IMR-90 (cell line): ENCODE data around the gene KDM4B. TPM values are rescaled to one million over a fixed set of nuclear protein-coding genes. Genes with fewer than 3 reads are reported as not detected.

ENCODE experiments used
- ATAC-seq: fragments of 200-7000 bp; cut with Tn5 transposase; 2 replicates; pipeline ENCODE4 v1.9.1; 2020; ENCODE audit warnings: low read depth, mild to moderate bottlenecking, moderate library complexity
- BruUV-seq: library from RNA; stranded (reverse); fragments of 400-500 nt; replicated peaks from 2 replicates; lab custom pipeline; 2021; lab: Mats Ljungman, UMichigan
- CTCF ChIA-PET: fragments of 300-600 bp; formaldehyde crosslinking; extraction: SDS; loops from one replicate; lab custom pipeline; 2021; ENCODE audit warnings: antibody characterized with exemption; lab: Yijun Ruan, JAX
- POLR2A ChIA-PET: fragments of 300-600 bp; sonication (Branson Sonifier 250); formaldehyde crosslinking; loops from one replicate; lab custom pipeline; 2022; ENCODE audit warnings: antibody characterized with exemption; ENCODE audit not compliant: unreplicated experiment; lab: Charles Lee
- DNase-seq: peaks from one replicate; pipeline ENCODE4 v3.0.0; 2013
- H2AFZ ChIP-seq: replicated peaks from 2 replicates; pipeline ENCODE3; 2013; ENCODE audit warnings: low read length, mild to moderate bottlenecking; ENCODE audit not compliant: poor library complexity
- H2AK5ac ChIP-seq: 2 replicates; pipeline ENCODE4 v1.6.1; 2013; ENCODE audit warnings: low read depth, low read length, inconsistent platforms
- H2AK9ac ChIP-seq: replicated peaks from 2 replicates; pipeline ENCODE3; 2013; ENCODE audit warnings: mild to moderate bottlenecking, low read depth, low read length, moderate library complexity; ENCODE audit not compliant: poor library complexity
- H2BK120ac ChIP-seq: 2 replicates; pipeline ENCODE4 v1.6.1; 2013; ENCODE audit warnings: low read depth, low read length, inconsistent platforms
- H2BK15ac ChIP-seq: 3 replicates; pipeline ENCODE4 v1.6.1; 2013; ENCODE audit warnings: low read depth, low read length, inconsistent platforms
- H2BK20ac ChIP-seq: 2 replicates; pipeline ENCODE4 v1.6.1; 2013; ENCODE audit warnings: low read depth, mild to moderate bottlenecking, inconsistent platforms, low read length, moderate library complexity
- H2BK5ac ChIP-seq: 2 replicates; pipeline ENCODE4 v1.6.1; 2013; ENCODE audit warnings: mild to moderate bottlenecking, low read depth, low read length, inconsistent platforms; ENCODE audit not compliant: poor library complexity, severe bottlenecking
- H3K14ac ChIP-seq: replicated peaks from 2 replicates; pipeline ENCODE4 v1.6.1; 2013; ENCODE audit warnings: low read depth, low read length, inconsistent platforms
- H3K18ac ChIP-seq: 2 replicates; pipeline ENCODE4 v1.6.1; 2013; ENCODE audit warnings: low read depth, low read length, control low read depth
- H3K23ac ChIP-seq: 2 replicates; pipeline ENCODE4 v1.6.1; 2013; ENCODE audit warnings: low read depth, low read length, inconsistent platforms
- H3K27ac ChIP-seq: 2 replicates; pipeline ENCODE4 v1.5.1; 2013; ENCODE audit warnings: mild to moderate bottlenecking, control low read depth, low read length; ENCODE audit not compliant: insufficient read depth
- H3K27me3 ChIP-seq: 2 replicates; pipeline ENCODE4 v1.6.1; 2013; ENCODE audit warnings: low read length; ENCODE audit not compliant: control insufficient read depth, insufficient read depth
- H3K36me3 ChIP-seq: 2 replicates; pipeline ENCODE4 v1.6.1; 2013; ENCODE audit warnings: low read length, mixed read lengths; ENCODE audit not compliant: control insufficient read depth, insufficient read depth
- H3K4ac ChIP-seq: 2 replicates; pipeline ENCODE4 v1.6.1; 2013; ENCODE audit warnings: low read depth, low read length, inconsistent platforms
- H3K4me1 ChIP-seq: 2 replicates; pipeline ENCODE4 v1.6.1; 2013; ENCODE audit warnings: low read length, mixed read lengths; ENCODE audit not compliant: control insufficient read depth, insufficient read depth
- H3K4me2 ChIP-seq: 2 replicates; pipeline ENCODE4 v1.6.1; 2013; ENCODE audit warnings: low read depth, mild to moderate bottlenecking, control low read depth, low read length, moderate library complexity
- H3K4me3 ChIP-seq: 2 replicates; pipeline ENCODE4 v1.5.1; 2013; ENCODE audit warnings: low read depth, mild to moderate bottlenecking, control low read depth, low read length, moderate library complexity; ENCODE audit not compliant: insufficient read depth
- H3K56ac ChIP-seq: 2 replicates; pipeline ENCODE4 v1.6.1; 2013; ENCODE audit warnings: low read length, inconsistent platforms; ENCODE audit not compliant: insufficient read depth; ENCODE audit errors: extremely low read depth
- H3K79me1 ChIP-seq, 2 experiments: 2 replicates each; pipeline ENCODE4 v1.6.1; 2013; ENCODE audit warnings: low read length in 2 of 2, inconsistent platforms in 1 of 2, low read depth in 1 of 2
- H3K9ac ChIP-seq: 2 replicates; pipeline ENCODE4 v1.6.1; 2013; ENCODE audit warnings: low read depth, low read length, control low read depth
- H3K9me1 ChIP-seq: 2 replicates; pipeline ENCODE4 v1.6.1; 2013; ENCODE audit warnings: low read length, inconsistent platforms; ENCODE audit not compliant: insufficient read depth
- H3K9me3 ChIP-seq: 2 replicates; pipeline ENCODE4 v1.6.1; 2013; ENCODE audit warnings: low read length; ENCODE audit not compliant: control insufficient read depth, insufficient read depth
- H4K20me1 ChIP-seq: 2 replicates; pipeline ENCODE4 v1.6.1; 2013; ENCODE audit warnings: low read length, inconsistent platforms; ENCODE audit not compliant: insufficient read depth
- H4K5ac ChIP-seq: 2 replicates; pipeline ENCODE4 v1.6.1; 2013; ENCODE audit warnings: mild to moderate bottlenecking, low read depth, low read length, control low read depth
- H4K8ac ChIP-seq, 2 experiments: 2 replicates each; pipeline ENCODE4 v1.6.1; 2013; ENCODE audit warnings: low read depth in 2 of 2, low read length in 2 of 2, control low read depth in 1 of 2, inconsistent platforms in 1 of 2
- H4K91ac ChIP-seq: 2 replicates; pipeline ENCODE4 v1.6.1; 2013; ENCODE audit warnings: low read depth, low read length, inconsistent platforms; ENCODE audit not compliant: insufficient read depth
- BHLHE40 ChIP-seq: fragments of 150-350 bp; IDR thresholded peaks from 2 replicates; pipeline ENCODE4 v1.6.1; 2016; ENCODE audit warnings: mild to moderate bottlenecking, low read depth, low read length
- FOS ChIP-seq: fragments of 150-350 bp; IDR thresholded peaks from 2 replicates; pipeline ENCODE4 v1.6.1; 2016; ENCODE audit warnings: low read depth, low read length
- MAFK ChIP-seq: IDR thresholded peaks from 2 replicates; pipeline ENCODE4 v1.6.1; 2012; ENCODE audit warnings: low read depth, low read length, improper control_type of control experiment
- MAZ ChIP-seq: IDR thresholded peaks from 2 replicates; pipeline ENCODE4 v1.6.1; 2012; ENCODE audit warnings: low read depth, mild to moderate bottlenecking, low read length, improper control_type of control experiment, moderate library complexity, borderline replicate concordance
- MXI1 ChIP-seq: IDR thresholded peaks from 2 replicates; pipeline ENCODE4 v1.6.1; 2012; ENCODE audit warnings: low read depth, mild to moderate bottlenecking, low read length, moderate library complexity, borderline replicate concordance
- NFE2L2 ChIP-seq: fragments of 150-350 bp; IDR thresholded peaks from 2 replicates; pipeline ENCODE4 v1.6.1; 2016; ENCODE audit warnings: low read depth, mild to moderate bottlenecking, low read length
- POLR2A ChIP-seq: IDR thresholded peaks from 2 replicates; pipeline ENCODE4 v1.6.1; 2012; ENCODE audit warnings: mild to moderate bottlenecking, low read depth, low read length
- RAD21 ChIP-seq: IDR thresholded peaks from 2 replicates; pipeline ENCODE4 v1.6.1; 2012; ENCODE audit warnings: low read length, improper control_type of control experiment
- RFX5 ChIP-seq: IDR thresholded peaks from 2 replicates; pipeline ENCODE4 v1.8.0; 2012; ENCODE audit warnings: low read depth, mild to moderate bottlenecking, low read length, moderate library complexity
- SMC3 ChIP-seq: fragments of 150-350 bp; IDR thresholded peaks from 2 replicates; pipeline ENCODE4 v1.6.1; 2016; ENCODE audit warnings: low read depth, mild to moderate bottlenecking, antibody characterized with exemption, low read length, moderate library complexity
- WGBS, 2 experiments: methylation state at CpG; one replicate each; pipeline versions ENCODE4 v1.1.5 to v1.1.7; 2013; ENCODE audit warnings: missing lambda C conversion rate in 2 of 2; ENCODE audit not compliant: insufficient read length in 1 of 2; ENCODE audit errors: extremely low coverage in 2 of 2; 5-methylcytosine and 5-hydroxymethylcytosine counted together
- dilution Hi-C: fragments of 300-500 bp; cut with HindIII; formaldehyde crosslinking; loops from one replicate; pipeline ENCODE4 v1.14.3; 2018; ENCODE audit warnings: low sequenced_read_pairs; ENCODE audit not compliant: unreplicated experiment
- in situ Hi-C: fragments of 300-500 bp; cut with MboI; formaldehyde crosslinking; loops from 3 replicates; pipeline ENCODE4 v1.14.3; 2019; ENCODE audit warnings: low sequenced_read_pairs, inconsistent platforms, mixed read lengths
- intact Hi-C: fragments of 100-400 bp; cut with micrococcal nuclease; formaldehyde crosslinking; loops from 2 replicates; pipeline ENCODE4 v1.10.0; 2022
- polyA plus RNA-seq, 3 experiments: library from polyadenylated mRNA; depleted of rRNA; stranded (reverse); fragments of >200 nt; gene quantifications; 2 replicates each; pipeline ENCODE4 v1.2.3, GENCODE V29; 2012; ENCODE audit warnings: low replicate concordance in 1 of 3
- total RNA-seq: library from RNA; depleted of rRNA; stranded (reverse); fragments of >200 nt; gene quantifications from 2 replicates; pipeline ENCODE4 v1.2.3, GENCODE V29; 2012
- TF ChIP-seq, protein P1 (sequence below): fragments of 150-350 bp; IDR thresholded peaks from 2 replicates; pipeline ENCODE4 v1.6.1; 2017; ENCODE audit warnings: mild to moderate bottlenecking, antibody characterized with exemption, low read length, low read depth
- TF ChIP-seq, protein P2 (sequence below): fragments of 150-350 bp; IDR thresholded peaks from 2 replicates; pipeline ENCODE4 v1.6.1; 2016; ENCODE audit warnings: low read depth, mild to moderate bottlenecking, low read length, moderate library complexity, borderline replicate concordance
- TF ChIP-seq, protein P3 (sequence below): conservative IDR thresholded peaks from 2 replicates; pipeline ENCODE4 v1.5.1; 2012; ENCODE audit warnings: mild to moderate bottlenecking, low read depth, low read length, improper control_type of control experiment

KDM4B gene
- total and polyA plus RNA-seq, 2 of the 4 experiments (the other 2 are of a cell fraction), result 5.0 to 17.9 TPM

DNA sequence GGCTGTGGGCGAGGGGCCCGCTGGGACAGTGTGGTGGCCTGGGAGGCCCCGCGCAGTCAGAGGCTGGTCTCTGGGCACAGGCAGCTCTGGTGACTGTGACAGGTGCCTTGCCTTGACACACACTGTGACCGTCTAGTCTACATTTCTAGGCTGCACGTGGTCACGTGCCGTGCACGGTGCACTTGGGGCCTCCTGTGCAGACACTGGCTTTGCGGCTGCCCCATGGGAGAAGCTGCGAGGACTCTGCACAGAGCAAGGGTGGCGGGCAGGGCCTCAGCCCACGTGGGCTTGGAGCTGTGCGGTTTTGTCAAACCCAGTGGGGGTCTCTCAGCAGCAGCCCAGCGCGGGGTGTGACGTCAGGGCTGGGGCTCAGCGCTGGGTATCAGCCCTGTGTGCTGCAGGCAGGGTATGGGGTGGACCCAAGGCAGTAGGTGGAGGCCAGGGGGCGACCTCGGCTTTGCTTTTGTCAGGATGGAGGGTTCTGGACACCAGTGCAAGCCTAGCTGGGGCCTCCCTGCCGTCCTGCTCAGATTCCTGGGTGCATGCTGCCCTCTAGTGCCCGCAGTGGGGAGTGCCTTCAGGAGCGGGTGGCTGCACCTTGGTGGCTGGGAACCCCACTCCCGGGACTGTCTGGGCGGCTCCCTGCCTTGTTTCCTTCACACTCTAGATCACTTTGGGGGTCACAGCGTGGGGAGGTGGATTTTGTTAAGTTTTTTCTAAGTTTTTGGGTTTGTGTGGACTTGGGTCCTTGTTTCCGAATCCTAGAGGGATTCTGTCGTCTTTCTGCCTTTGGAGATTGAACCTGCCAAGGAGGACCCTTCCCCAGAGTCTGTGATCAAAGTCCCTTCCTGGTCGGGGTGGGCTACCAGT is 62.6 kb downstream of the KDM4B start:
- Histone ChIP-seq H3K27ac (no peak overlapping the region), H3K4me2 (no peak overlapping the region), H2AFZ (peak overlapping the region; percentile 69), H3K4ac (no peak overlapping the region), H3K9me3 (no peaks in the 10 kb centered on the region), H4K91ac (peak overlapping the region; percentile 14; the same call in 1 of the 2 replicates), H3K27me3 (no peaks in the 10 kb centered on the region), H2AK9ac (peak overlapping the region; percentile 81), H4K20me1 (peaks cover 78% of the 10 kb centered on the region), H3K9me1 (peaks cover 13% of the 10 kb centered on the region), H3K79me1 (peaks cover 16 to 88% of the 10 kb centered on the region in 2 experiments; a peak in 3 of 4 replicates), H3K23ac (no peak overlapping the region), H3K56ac (no peak overlapping the region), H4K5ac (no peak overlapping the region), H4K8ac (no peak overlapping the region), H3K36me3 (peaks cover 25% of the 10 kb centered on the region), H2BK20ac (no peak overlapping the region), H3K18ac (no peak overlapping the region), H3K14ac (no peak overlapping the region), H3K4me3 (no peak overlapping the region), H2BK5ac (no peak overlapping the region), H3K4me1 (peaks cover 12% of the 10 kb centered on the region), H2BK15ac (no peak overlapping the region), H2AK5ac (peak overlapping the region; percentile 53; the same call in 1 of the 2 replicates), H2BK120ac (no peak overlapping the region), H3K9ac (no peak overlapping the region)
- POLR2A ChIA-PET, result no interaction called here
- CTCF ChIA-PET, result interaction anchor here (0.5 to 1.7 kb wide), 5 partner anchors 13 to 222 kb away, joined by 3 to 8 read pairs (median 3); no protein-coding TSS in a partner anchor
- dilution Hi-C loops, result no loop called here
- in situ Hi-C loops, result loop anchor here (5.0 kb wide), 2 partner anchors 159 to 224 kb away; no protein-coding TSS in a partner anchor
- intact Hi-C loops, result loop anchor here (1.0 to 10.0 kb wide), 5 partner anchors 61 to 297 kb away; no protein-coding TSS in a partner anchor
- DNase-seq, result peak; percentile 65
- WGBS, 2 experiments, result 44% methylated on average over 18 of the region's 29 CpGs; no CpG with 5 or more reads in 1 of the 2 experiments
- peak; percentile 96 for ATAC-seq
- BruUV-seq, result no TSS peak
- TF ChIP-seq BHLHE40 (no peak), NFE2L2 (no peak), RAD21 (peak; percentile 96), POLR2A (0 out of 2 replicates have a peak, but pooled peaks have one; percentile 41), MAZ (0 out of 2 replicates have a peak, but pooled peaks have one; percentile 37), FOS (no peak), MXI1 (peak; percentile 13; the same call in 1 of the 2 replicates), SMC3 (peak; percentile 84), RFX5 (no peak), MAFK (no peak)
- TF ChIP-seq, protein P1, sequence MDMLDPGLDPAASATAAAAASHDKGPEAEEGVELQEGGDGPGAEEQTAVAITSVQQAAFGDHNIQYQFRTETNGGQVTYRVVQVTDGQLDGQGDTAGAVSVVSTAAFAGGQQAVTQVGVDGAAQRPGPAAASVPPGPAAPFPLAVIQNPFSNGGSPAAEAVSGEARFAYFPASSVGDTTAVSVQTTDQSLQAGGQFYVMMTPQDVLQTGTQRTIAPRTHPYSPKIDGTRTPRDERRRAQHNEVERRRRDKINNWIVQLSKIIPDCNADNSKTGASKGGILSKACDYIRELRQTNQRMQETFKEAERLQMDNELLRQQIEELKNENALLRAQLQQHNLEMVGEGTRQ, result no peak
- TF ChIP-seq, protein P2, sequence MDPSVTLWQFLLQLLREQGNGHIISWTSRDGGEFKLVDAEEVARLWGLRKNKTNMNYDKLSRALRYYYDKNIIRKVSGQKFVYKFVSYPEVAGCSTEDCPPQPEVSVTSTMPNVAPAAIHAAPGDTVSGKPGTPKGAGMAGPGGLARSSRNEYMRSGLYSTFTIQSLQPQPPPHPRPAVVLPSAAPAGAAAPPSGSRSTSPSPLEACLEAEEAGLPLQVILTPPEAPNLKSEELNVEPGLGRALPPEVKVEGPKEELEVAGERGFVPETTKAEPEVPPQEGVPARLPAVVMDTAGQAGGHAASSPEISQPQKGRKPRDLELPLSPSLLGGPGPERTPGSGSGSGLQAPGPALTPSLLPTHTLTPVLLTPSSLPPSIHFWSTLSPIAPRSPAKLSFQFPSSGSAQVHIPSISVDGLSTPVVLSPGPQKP, result no peak
- TF ChIP-seq, protein P3, sequence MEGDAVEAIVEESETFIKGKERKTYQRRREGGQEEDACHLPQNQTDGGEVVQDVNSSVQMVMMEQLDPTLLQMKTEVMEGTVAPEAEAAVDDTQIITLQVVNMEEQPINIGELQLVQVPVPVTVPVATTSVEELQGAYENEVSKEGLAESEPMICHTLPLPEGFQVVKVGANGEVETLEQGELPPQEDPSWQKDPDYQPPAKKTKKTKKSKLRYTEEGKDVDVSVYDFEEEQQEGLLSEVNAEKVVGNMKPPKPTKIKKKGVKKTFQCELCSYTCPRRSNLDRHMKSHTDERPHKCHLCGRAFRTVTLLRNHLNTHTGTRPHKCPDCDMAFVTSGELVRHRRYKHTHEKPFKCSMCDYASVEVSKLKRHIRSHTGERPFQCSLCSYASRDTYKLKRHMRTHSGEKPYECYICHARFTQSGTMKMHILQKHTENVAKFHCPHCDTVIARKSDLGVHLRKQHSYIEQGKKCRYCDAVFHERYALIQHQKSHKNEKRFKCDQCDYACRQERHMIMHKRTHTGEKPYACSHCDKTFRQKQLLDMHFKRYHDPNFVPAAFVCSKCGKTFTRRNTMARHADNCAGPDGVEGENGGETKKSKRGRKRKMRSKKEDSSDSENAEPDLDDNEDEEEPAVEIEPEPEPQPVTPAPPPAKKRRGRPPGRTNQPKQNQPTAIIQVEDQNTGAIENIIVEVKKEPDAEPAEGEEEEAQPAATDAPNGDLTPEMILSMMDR, result peak; percentile 95
